Measurements from ENCODE around the gene NUDC.

GRCh38 chr1:26911399-26912146, 10.0 kb upstream of the NUDC start:
- TF ChIP-seq CTCF (IDR thresholded peaks at IDR 0.05) = no peak
- no peak for TF ChIP-seq POLR2AphosphoS5 (IDR thresholded peaks at IDR 0.05)

Measured in suprapubic skin (tissue), 3 donors.